Stimulated activated CD4-positive, alpha-beta T cell treated with anti-CD3 and anti-CD28 coated beads, TNF-alpha, amount 100 ng/mL, for 48 hours (primary cell): Measurements from ENCODE around the gene ADAMTS3.

Experiments
- DNase-seq, 3 donors: peaks; one replicate each; pipeline ENCODE4 v3.0.0-alpha.2; 2020; ENCODE audit warnings: low read depth in 3 of 3

The ADAMTS3 gene

GRCh38 chr4:72418458-72418857 lies 150.6 kb downstream of the ADAMTS3 start:
- no peak for DNase-seq

GRCh38 chr4:72410158-72410557 lies 158.9 kb downstream of the ADAMTS3 start:
- no peak for DNase-seq

- no peak for DNase-seq
Observed at GRCh38 chr4:72408568-72408967, 160.5 kb downstream of the ADAMTS3 start.

- DNase-seq = no peak
Observed at GRCh38 chr4:72405417-72405816, 163.6 kb downstream of the ADAMTS3 start.

- DNase-seq = no peak
Observed at GRCh38 chr4:72397314-72397713, 171.7 kb downstream of the ADAMTS3 start.

GRCh38 chr4:72394012-72394663 lies 174.9 kb downstream of the ADAMTS3 start:
- no peak for DNase-seq

- DNase-seq = no peak
Observed at GRCh38 chr4:72391281-72391680, 177.7 kb downstream of the ADAMTS3 start.

GRCh38 chr4:72390409-72390808 lies 178.6 kb downstream of the ADAMTS3 start:
- DNase-seq = no peak

- no peak for DNase-seq
Observed at GRCh38 chr4:72388521-72388920, 180.5 kb downstream of the ADAMTS3 start.

GRCh38 chr4:72387959-72388358 lies 181.1 kb downstream of the ADAMTS3 start:
- DNase-seq = no peak

GRCh38 chr4:72383439-72383838 lies 185.6 kb downstream of the ADAMTS3 start:
- no peak for DNase-seq

GRCh38 chr4:72378901-72379300 lies 190.1 kb downstream of the ADAMTS3 start:
- DNase-seq = no peak

- no peak for DNase-seq
Observed at GRCh38 chr4:72377491-72378194, 191.4 kb downstream of the ADAMTS3 start.

- DNase-seq = no peak
Observed at GRCh38 chr4:72376901-72377300, 192.1 kb downstream of the ADAMTS3 start.

- DNase-seq = no peak
Observed at GRCh38 chr4:72375073-72375736, 193.8 kb downstream of the ADAMTS3 start.

- DNase-seq = no peak
Observed at GRCh38 chr4:72374159-72374558, 194.9 kb downstream of the ADAMTS3 start.

- no peak for DNase-seq
Observed at GRCh38 chr4:72366601-72367000, 202.4 kb downstream of the ADAMTS3 start.

GRCh38 chr4:72365981-72366380 lies 203.0 kb downstream of the ADAMTS3 start:
- DNase-seq = no peak

- DNase-seq = no peak
Observed at GRCh38 chr4:72365016-72365415, 204.0 kb downstream of the ADAMTS3 start.

- DNase-seq = no peak
Observed at GRCh38 chr4:72360075-72360474, 208.9 kb downstream of the ADAMTS3 start.

- DNase-seq = no peak
Observed at GRCh38 chr4:72358483-72358882, 210.5 kb downstream of the ADAMTS3 start.

- no peak for DNase-seq
Observed at GRCh38 chr4:72357908-72358307, 211.1 kb downstream of the ADAMTS3 start.

GRCh38 chr4:72352711-72353110 lies 216.3 kb downstream of the ADAMTS3 start:
- no peak for DNase-seq
